Esophagus muscularis mucosa (tissue), 3 donors: ENCODE measurements around the gene RALY.

Source experiments
- POLR2A ChIP-seq: fragments of 450-650 bp; IDR thresholded peaks from one replicate; pipeline ENCODE4 v1.6.1; 2017; ENCODE audit warnings: antibody characterized with exemption, moderate library complexity, mild to moderate bottlenecking, low read depth
- POLR2AphosphoS5 ChIP-seq, 2 donors: sonication (generic); formaldehyde crosslinking; IDR thresholded peaks; one replicate each; pipeline ENCODE4 v1.6.1; 2017; ENCODE audit warnings: antibody characterized with exemption in 2 of 2
- TF ChIP-seq, protein P1 (sequence below), 3 experiments: fragments of 200-600 bp in 2 of 3; fragments of 450-650 bp in 1 of 3; sonication (generic) in 2 of 3; IDR thresholded peaks; one replicate each; pipeline ENCODE4 v1.5.1; 2017 to 2019; ENCODE audit warnings: antibody characterized with exemption in 3 of 3, mild to moderate bottlenecking in 2 of 3, moderate library complexity in 1 of 3

DNA sequence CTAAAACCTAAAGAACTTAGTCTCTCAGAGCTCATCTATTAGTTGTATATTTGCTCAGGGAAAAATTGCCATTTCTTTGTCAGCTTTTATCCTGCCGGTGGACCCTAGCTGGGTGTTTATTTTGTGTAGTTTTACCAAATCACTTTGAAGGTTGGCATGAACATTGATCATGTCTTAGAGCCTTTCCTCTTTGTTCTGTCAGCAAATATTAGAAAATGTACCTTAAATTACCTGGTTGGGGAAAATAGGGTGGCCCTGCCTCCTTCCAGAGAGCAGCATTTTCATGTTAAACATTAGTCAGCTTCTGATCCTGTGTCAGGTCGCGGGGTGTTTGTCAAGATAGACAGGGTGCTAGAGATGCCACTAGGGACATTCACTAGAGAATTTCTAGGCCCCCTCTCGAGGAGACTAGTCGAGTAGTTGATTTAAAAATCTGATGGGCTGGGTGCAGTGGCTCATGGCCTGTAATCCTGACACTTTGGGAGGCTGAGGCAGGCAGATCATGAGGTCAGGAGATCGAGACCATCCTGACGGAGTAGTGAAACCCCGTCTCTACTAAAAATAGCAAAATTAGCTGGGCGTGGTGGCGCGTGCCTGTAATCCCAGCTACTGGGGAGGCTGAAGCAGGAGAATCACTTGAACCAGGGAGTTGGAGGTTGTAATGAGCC, 11.2 kb downstream of the RALY start:
- TF ChIP-seq, protein P1, sequence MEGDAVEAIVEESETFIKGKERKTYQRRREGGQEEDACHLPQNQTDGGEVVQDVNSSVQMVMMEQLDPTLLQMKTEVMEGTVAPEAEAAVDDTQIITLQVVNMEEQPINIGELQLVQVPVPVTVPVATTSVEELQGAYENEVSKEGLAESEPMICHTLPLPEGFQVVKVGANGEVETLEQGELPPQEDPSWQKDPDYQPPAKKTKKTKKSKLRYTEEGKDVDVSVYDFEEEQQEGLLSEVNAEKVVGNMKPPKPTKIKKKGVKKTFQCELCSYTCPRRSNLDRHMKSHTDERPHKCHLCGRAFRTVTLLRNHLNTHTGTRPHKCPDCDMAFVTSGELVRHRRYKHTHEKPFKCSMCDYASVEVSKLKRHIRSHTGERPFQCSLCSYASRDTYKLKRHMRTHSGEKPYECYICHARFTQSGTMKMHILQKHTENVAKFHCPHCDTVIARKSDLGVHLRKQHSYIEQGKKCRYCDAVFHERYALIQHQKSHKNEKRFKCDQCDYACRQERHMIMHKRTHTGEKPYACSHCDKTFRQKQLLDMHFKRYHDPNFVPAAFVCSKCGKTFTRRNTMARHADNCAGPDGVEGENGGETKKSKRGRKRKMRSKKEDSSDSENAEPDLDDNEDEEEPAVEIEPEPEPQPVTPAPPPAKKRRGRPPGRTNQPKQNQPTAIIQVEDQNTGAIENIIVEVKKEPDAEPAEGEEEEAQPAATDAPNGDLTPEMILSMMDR (IDR thresholded peaks at IDR 0.05), result no peak
- TF ChIP-seq POLR2A (no peak), POLR2AphosphoS5 (IDR thresholded peaks at IDR 0.05) (no peak)
